ENCODE measurements around the gene STAC3. TPM values are rescaled to one million over a fixed set of nuclear protein-coding genes. Genes with fewer than 3 reads are reported as not detected.

Gene STAC3
- total RNA-seq, 1 donor from 2014 or later, result 12.1 TPM

DNA sequence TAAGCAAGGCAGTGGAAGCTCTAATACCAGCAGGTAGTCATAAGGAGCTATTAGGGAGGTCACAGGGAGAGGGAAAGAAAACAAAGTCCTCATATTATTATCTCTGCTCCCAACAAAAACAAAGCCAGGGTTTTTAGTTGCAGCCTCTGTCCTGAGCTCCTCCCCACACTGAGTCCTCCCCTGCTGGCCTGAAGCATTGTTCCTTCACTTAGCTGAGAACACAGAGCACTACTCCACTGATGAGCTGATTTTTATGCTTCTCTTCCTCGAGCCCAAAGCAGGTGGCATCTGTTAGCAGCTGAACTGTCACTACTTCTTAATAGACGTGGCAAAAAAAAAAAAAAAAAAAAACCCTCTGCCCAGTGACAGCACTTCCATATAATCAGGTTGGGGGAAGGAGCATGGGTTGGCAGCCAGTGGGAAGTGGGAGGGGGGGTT, 10.5 kb upstream of the STAC3 start:
- H3K9me3 Mint-ChIP-seq (ENCODE audit: unreplicated experiment), result peaks cover 5% of the 10 kb centered on the region
- no peaks in the 10 kb centered on the region for H3K36me3 Mint-ChIP-seq (ENCODE audit: unreplicated experiment)
- peaks cover 5% of the 10 kb centered on the region for H3K27me3 Mint-ChIP-seq (ENCODE audit: unreplicated experiment)
- peak overlapping the region; percentile 75 for H3K27ac Mint-ChIP-seq (ENCODE audit: unreplicated experiment)
- TF ChIP-seq, protein P1, sequence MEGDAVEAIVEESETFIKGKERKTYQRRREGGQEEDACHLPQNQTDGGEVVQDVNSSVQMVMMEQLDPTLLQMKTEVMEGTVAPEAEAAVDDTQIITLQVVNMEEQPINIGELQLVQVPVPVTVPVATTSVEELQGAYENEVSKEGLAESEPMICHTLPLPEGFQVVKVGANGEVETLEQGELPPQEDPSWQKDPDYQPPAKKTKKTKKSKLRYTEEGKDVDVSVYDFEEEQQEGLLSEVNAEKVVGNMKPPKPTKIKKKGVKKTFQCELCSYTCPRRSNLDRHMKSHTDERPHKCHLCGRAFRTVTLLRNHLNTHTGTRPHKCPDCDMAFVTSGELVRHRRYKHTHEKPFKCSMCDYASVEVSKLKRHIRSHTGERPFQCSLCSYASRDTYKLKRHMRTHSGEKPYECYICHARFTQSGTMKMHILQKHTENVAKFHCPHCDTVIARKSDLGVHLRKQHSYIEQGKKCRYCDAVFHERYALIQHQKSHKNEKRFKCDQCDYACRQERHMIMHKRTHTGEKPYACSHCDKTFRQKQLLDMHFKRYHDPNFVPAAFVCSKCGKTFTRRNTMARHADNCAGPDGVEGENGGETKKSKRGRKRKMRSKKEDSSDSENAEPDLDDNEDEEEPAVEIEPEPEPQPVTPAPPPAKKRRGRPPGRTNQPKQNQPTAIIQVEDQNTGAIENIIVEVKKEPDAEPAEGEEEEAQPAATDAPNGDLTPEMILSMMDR (IDR thresholded peaks at IDR 0.05; ENCODE audit: partially characterized antibody, unreplicated experiment), result no peak
- DNase-seq, result peak; percentile 20
- H3K4me1 Mint-ChIP-seq (ENCODE audit: low read depth, unreplicated experiment), result peaks cover 22% of the 10 kb centered on the region
- H3K4me3 Mint-ChIP-seq (ENCODE audit: unreplicated experiment), result peak overlapping the region; percentile 12

DNA sequence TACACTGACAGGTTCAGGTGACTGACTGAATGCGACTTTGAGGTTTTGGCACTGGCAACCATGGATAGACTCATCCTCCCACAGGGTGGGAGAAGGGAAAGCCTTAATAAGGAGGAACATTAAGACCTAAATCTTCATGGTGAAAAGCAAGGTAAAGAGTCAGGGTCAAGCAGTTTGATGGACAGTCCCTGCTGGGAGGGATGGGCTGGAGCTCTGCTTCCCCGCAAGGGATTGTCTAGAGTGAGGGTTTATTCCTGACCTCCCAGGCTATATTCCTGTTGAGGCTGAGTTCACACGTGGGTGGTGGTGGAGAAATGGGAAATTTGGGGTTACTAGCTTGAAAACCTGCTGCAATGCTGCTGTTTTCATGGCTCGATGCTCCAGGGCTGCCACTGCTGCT, 9.4 kb upstream of the STAC3 start:
- DNase-seq, result no peak
- H3K27me3 Mint-ChIP-seq (ENCODE audit: unreplicated experiment), result peaks cover 7% of the 10 kb centered on the region
- H3K4me1 Mint-ChIP-seq (ENCODE audit: low read depth, unreplicated experiment), result peaks cover 22% of the 10 kb centered on the region
- H3K9me3 Mint-ChIP-seq (ENCODE audit: unreplicated experiment), result peaks cover 7% of the 10 kb centered on the region
- H3K27ac Mint-ChIP-seq (ENCODE audit: unreplicated experiment), result peak overlapping the region; percentile 40
- TF ChIP-seq, protein P1 (IDR thresholded peaks at IDR 0.05; ENCODE audit: partially characterized antibody, unreplicated experiment), result no peak
- H3K36me3 Mint-ChIP-seq (ENCODE audit: unreplicated experiment), result no peaks in the 10 kb centered on the region
- H3K4me3 Mint-ChIP-seq (ENCODE audit: unreplicated experiment), result peak overlapping the region; percentile 32

DNA sequence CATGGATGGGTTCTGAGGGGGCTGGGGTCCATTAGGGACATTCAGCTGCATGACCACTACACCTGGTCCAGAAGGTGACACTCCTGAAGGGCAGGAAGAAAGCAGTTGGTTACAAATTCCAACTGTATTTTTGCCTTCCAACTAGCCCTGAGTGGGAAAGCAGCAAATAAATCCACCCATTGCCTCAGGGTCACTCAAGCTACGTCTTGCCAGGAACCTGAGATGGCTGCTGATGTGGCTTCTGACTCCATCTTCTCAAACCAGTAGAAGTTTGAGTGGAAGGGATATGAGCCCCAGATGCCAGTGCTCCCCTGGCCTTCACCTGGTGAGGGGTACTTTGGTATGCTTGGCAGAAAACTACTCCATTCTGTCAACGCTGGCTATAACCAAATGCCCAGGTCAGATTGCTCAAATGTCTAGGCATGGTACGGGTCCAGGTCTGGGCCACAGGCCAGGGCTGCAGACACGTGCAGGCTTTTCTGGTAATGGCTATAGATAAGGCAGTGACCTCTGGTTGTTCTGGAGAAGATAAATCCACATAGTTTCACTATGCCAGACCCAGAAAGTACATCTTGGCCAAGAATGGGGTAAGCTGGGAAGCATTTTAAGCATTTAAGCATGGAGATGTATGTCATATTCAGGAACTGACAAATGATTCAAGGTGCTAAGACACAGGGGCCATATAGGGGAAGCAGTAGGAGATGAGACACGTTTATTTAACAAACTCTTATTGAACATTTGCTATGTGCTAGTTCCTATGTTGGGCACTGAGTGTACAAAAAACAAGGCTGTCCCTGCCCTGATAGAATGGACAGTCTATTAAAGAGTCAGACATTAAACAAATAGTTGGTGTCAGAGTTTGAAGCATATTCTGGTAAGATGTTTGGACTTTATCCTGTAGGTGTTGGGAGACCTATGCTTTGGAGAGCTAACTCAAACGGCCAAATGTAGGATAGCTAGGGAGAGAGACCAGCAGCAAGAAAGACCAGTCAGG, 8.3 kb upstream of the STAC3 start:
- no peak overlapping the region for H3K4me3 Mint-ChIP-seq (ENCODE audit: unreplicated experiment)

GRCh38 chr12:57255916-57256315, 4.9 kb upstream of the STAC3 start:
- DNase-seq, result no peak
- Mint-ChIP-seq H3K4me1 (ENCODE audit: low read depth, unreplicated experiment) (peaks cover 12% of the 10 kb centered on the region), H3K9me3 (ENCODE audit: unreplicated experiment) (peaks cover 6% of the 10 kb centered on the region), H3K36me3 (ENCODE audit: unreplicated experiment) (no peaks in the 10 kb centered on the region), H3K27me3 (ENCODE audit: unreplicated experiment) (peaks cover 5% of the 10 kb centered on the region), H3K4me3 (ENCODE audit: unreplicated experiment) (no peak overlapping the region), H3K27ac (ENCODE audit: unreplicated experiment) (no peak overlapping the region)
- TF ChIP-seq, protein P1 (IDR thresholded peaks at IDR 0.05; ENCODE audit: partially characterized antibody, unreplicated experiment), result no peak

More for the DNA sequence above, 8.3 kb upstream of the STAC3 start:
- H3K4me1 Mint-ChIP-seq (ENCODE audit: low read depth, unreplicated experiment), result peaks cover 22% of the 10 kb centered on the region
- H3K27me3 Mint-ChIP-seq (ENCODE audit: unreplicated experiment), result peaks cover 7% of the 10 kb centered on the region
- TF ChIP-seq, protein P1 (IDR thresholded peaks at IDR 0.05; ENCODE audit: partially characterized antibody, unreplicated experiment), result no peak
- H3K9me3 Mint-ChIP-seq (ENCODE audit: unreplicated experiment), result peaks cover 7% of the 10 kb centered on the region
- no peaks in the 10 kb centered on the region for H3K36me3 Mint-ChIP-seq (ENCODE audit: unreplicated experiment)
- H3K27ac Mint-ChIP-seq (ENCODE audit: unreplicated experiment), result no peak overlapping the region
- DNase-seq, result no peak
